HepG2 (cell line): ENCODE data around the gene SLC10A1. TPM values are rescaled to one million over a fixed set of nuclear protein-coding genes. Genes with fewer than 3 reads are reported as not detected.

Experiments used
- ATAC-seq: fragments of 200-7000 bp; cut with Tn5 transposase; 3 replicates; pipeline ENCODE4 v1.9.1; 2020; ENCODE audit warnings: mild to moderate bottlenecking, moderate library complexity
- BruUV-seq: library from RNA; stranded (reverse); fragments of 400-500 nt; replicated peaks from 2 replicates; lab custom pipeline; 2021; lab: Mats Ljungman, UMichigan
- CTCF ChIA-PET: fragments of 300-600 bp; formaldehyde crosslinking; extraction: SDS; loops from one replicate; lab custom pipeline; 2021; ENCODE audit warnings: low total read pairs, inconsistent platforms, low intra/inter-chr PET ratio; lab: Yijun Ruan, JAX
- POLR2A ChIA-PET: fragments of 350-600 bp; sonication (Branson Sonifier 250); formaldehyde crosslinking; loops from one replicate; lab custom pipeline; 2020; ENCODE audit warnings: antibody characterized with exemption, inconsistent platforms; lab: Yijun Ruan, JAX
- DNase-seq: peaks from one replicate; pipeline ENCODE4 v3.0.0-alpha.2; 2015; ENCODE audit warnings: low spot score
- FAIRE-seq: peaks from 3 replicates; lab custom pipeline; 2011; peaks lifted over from hg19 to GRCh38; lab: Jason Lieb, UNC
- H2AFZ ChIP-seq: one replicate; pipeline ENCODE4 v1.6.1; 2011; ENCODE audit warnings: low read length, inconsistent platforms
- H3K27ac ChIP-seq: fragments of 300-600 bp; 3 replicates; pipeline ENCODE4 v1.8.0; 2011; ENCODE audit warnings: mixed run types, mild to moderate bottlenecking, mixed read lengths, low read length, inconsistent platforms; ENCODE audit not compliant: insufficient read depth; ENCODE audit errors: extremely low read length
- H3K27me3 ChIP-seq, 2 experiments: fragments of 200-600 bp in 1 of 2; 2 replicates in 1 of 2; 3 replicates in 1 of 2; pipeline versions ENCODE4 v1.6.0 to v1.8.0; 2011; ENCODE audit warnings: low read length in 2 of 2, mild to moderate bottlenecking in 2 of 2, moderate library complexity in 2 of 2, inconsistent platforms in 1 of 2; ENCODE audit not compliant: insufficient read depth in 2 of 2, control insufficient read depth in 1 of 2
- H3K36me3 ChIP-seq, 2 experiments: fragments of 200-600 bp in 1 of 2; replicated peaks in 1 of 2; 2 replicates in 1 of 2; 3 replicates in 1 of 2; pipeline versions ENCODE4 v1.5.1 to v1.8.0; 2011; ENCODE audit warnings: low read length in 2 of 2, inconsistent platforms in 1 of 2; ENCODE audit not compliant: insufficient read depth in 2 of 2, control insufficient read depth in 1 of 2
- H3K4me1 ChIP-seq: 2 replicates; pipeline ENCODE4 v1.5.1; 2012; ENCODE audit warnings: low read length, inconsistent platforms; ENCODE audit not compliant: insufficient read depth
- H3K4me2 ChIP-seq: 2 replicates; pipeline ENCODE4 v1.6.0; 2011; ENCODE audit warnings: low read depth, low read length, inconsistent platforms
- H3K4me3 ChIP-seq, 3 experiments: fragments of 200-600 bp in 1 of 3; sonication (generic), shearing (Covaris generic) in 1 of 3; replicated peaks in 1 of 3; 2 replicates each; pipeline ENCODE4 v1.5.1; 2011 to 2016; ENCODE audit warnings: low read length in 3 of 3, inconsistent platforms in 2 of 3, low read depth in 2 of 3, mild to moderate bottlenecking in 2 of 3, control low read depth in 1 of 3, mixed read lengths in 1 of 3; ENCODE audit not compliant: insufficient read depth in 1 of 3
- H3K79me2 ChIP-seq: one replicate; pipeline ENCODE4 v1.6.1; 2011; ENCODE audit warnings: low read length, inconsistent platforms; ENCODE audit not compliant: insufficient read depth
- H3K9ac ChIP-seq: 2 replicates; pipeline ENCODE4 v1.6.0; 2011; ENCODE audit warnings: mild to moderate bottlenecking, low read depth, low read length, inconsistent platforms; ENCODE audit not compliant: insufficient read depth
- H3K9me3 ChIP-seq: 2 replicates; pipeline ENCODE4 v1.5.1; 2012; ENCODE audit warnings: mild to moderate bottlenecking, low read length
- H4K20me1 ChIP-seq: 2 replicates; pipeline ENCODE4 v1.6.0; 2011; ENCODE audit warnings: inconsistent platforms, mild to moderate bottlenecking, low read length, moderate library complexity; ENCODE audit not compliant: insufficient read depth
- CSRNP1 ChIP-seq: sonication (generic); formaldehyde crosslinking; IDR thresholded peaks from 2 replicates; pipeline ENCODE4 v1.8.1; 2023; ENCODE audit warnings: mild to moderate bottlenecking, missing genetic modification reagents
- FIP1L1 ChIP-seq: fragments of 200-400 bp; formaldehyde crosslinking; IDR thresholded peaks from 2 replicates; pipeline ENCODE4 v1.6.1; 2018; ENCODE audit warnings: low read depth, mild to moderate bottlenecking, low read length, moderate library complexity, borderline replicate concordance; ENCODE audit not compliant: insufficient read depth
- GATAD2A ChIP-seq: IDR thresholded peaks from 2 replicates; pipeline ENCODE4 v1.6.1; 2016
- HCFC1 ChIP-seq: fragments of 150-350 bp; IDR thresholded peaks from 2 replicates; pipeline ENCODE4 v1.6.1; 2014; ENCODE audit warnings: low read depth, low read length
- KLF11 ChIP-seq: IDR thresholded peaks from 2 replicates; pipeline ENCODE4 v1.6.1; 2016; ENCODE audit warnings: missing compliant biosample characterization
- MXD1 ChIP-seq: sonication (generic); formaldehyde crosslinking; IDR thresholded peaks from 2 replicates; pipeline ENCODE4 v1.4.0; 2020; ENCODE audit warnings: mild to moderate bottlenecking, missing genetic modification reagents
- NFAT5 ChIP-seq: sonication (generic); formaldehyde crosslinking; IDR thresholded peaks from 2 replicates; pipeline ENCODE4 v1.4.0; 2020; ENCODE audit warnings: missing genetic modification reagents
- NRL ChIP-seq: sonication (generic); formaldehyde crosslinking; IDR thresholded peaks from 2 replicates; pipeline ENCODE4 v1.5.0; 2020; ENCODE audit warnings: missing genetic modification reagents, mild to moderate bottlenecking, moderate library complexity, borderline replicate concordance
- PLRG1 ChIP-seq: fragments of 450-650 bp; conservative IDR thresholded peaks from 2 replicates; pipeline ENCODE4 v1.6.1; 2016
- SNAI1 ChIP-seq: sonication (generic); formaldehyde crosslinking; IDR thresholded peaks from 2 replicates; pipeline ENCODE4 v1.5.0; 2020; ENCODE audit warnings: mild to moderate bottlenecking, missing genetic modification reagents, borderline replicate concordance
- SRF ChIP-seq: IDR thresholded peaks from 2 replicates; pipeline ENCODE4 v1.6.1; 2011; ENCODE audit warnings: mild to moderate bottlenecking, low read depth, low read length, moderate library complexity
- TEAD2 ChIP-seq: sonication (generic); formaldehyde crosslinking; IDR thresholded peaks from 2 replicates; pipeline ENCODE4 v1.9.0; 2021; ENCODE audit warnings: missing genetic modification reagents
- ZBTB1 ChIP-seq: sonication (generic); formaldehyde crosslinking; IDR thresholded peaks from 2 replicates; pipeline ENCODE4 v1.4.0; 2020; ENCODE audit warnings: missing genetic modification reagents, borderline replicate concordance
- ZNF329 ChIP-seq: sonication (generic); formaldehyde crosslinking; IDR thresholded peaks from 2 replicates; pipeline ENCODE4 v1.9.0; 2021; ENCODE audit warnings: low read depth, mild to moderate bottlenecking, missing genetic modification reagents
- WGBS: methylation state at CpG from one replicate; pipeline ENCODE4 v1.1.6; 2017; ENCODE audit warnings: low lambda C conversion rate; 5-methylcytosine and 5-hydroxymethylcytosine counted together
- in situ Hi-C: cut with HindIII; loops from 2 replicates; pipeline ENCODE4 v1.10.0; 2017; ENCODE audit warnings: low pct_unique_long_range_greater_than_20kb; ENCODE audit not compliant: extremely low pct_ligation_motif_present
- intact Hi-C: fragments of 100-400 bp; cut with micrococcal nuclease; formaldehyde crosslinking; loops from one replicate; pipeline ENCODE4 v1.10.0; 2022; ENCODE audit not compliant: unreplicated experiment
- polyA plus RNA-seq, 8 experiments: library from polyadenylated mRNA; depleted of rRNA in 3 of 8; stranded (reverse) in 7 of 8; unstranded in 1 of 8; fragments of >200 nt; fragmentation: Illumina TruSeq in 4 of 8; extraction: Trizol in 4 of 8; gene quantifications; 2 replicates each; pipeline versions ENCODE4 v1.2.1 to v1.2.3, GENCODE V29; 2011 to 2016; ENCODE audit warnings: low read depth in 4 of 8, missing spikeins in 1 of 8, mixed read lengths in 1 of 8; ENCODE audit not compliant: insufficient read depth in 1 of 8
- total RNA-seq, 5 experiments: library from RNA; depleted of rRNA; stranded (reverse); fragments of >200 nt; fragmentation: Illumina TruSeq; extraction: Trizol; gene quantifications; 2 replicates each; pipeline ENCODE4 v1.2.3, GENCODE V29; 2016; ENCODE audit warnings: low read depth in 1 of 5
- TF ChIP-seq, protein P1 (sequence below): sonication (generic); formaldehyde crosslinking; conservative IDR thresholded peaks from 2 replicates; pipeline ENCODE4 v1.8.1; 2023; ENCODE audit warnings: missing genetic modification reagents
- TF ChIP-seq, protein P2 (sequence below): sonication (generic); formaldehyde crosslinking; IDR thresholded peaks from 2 replicates; pipeline ENCODE4 v1.5.0; 2020; ENCODE audit warnings: missing genetic modification reagents

The SLC10A1 gene
- total and polyA plus RNA-seq, 2 of the 13 experiments (the other 11 are each of a cell fraction or from before 2014, with no cell fraction given): 0.17 TPM; not detected in 1

GRCh38 chr14:69822456-69822855, 25.4 kb upstream of the SLC10A1 start:
- Histone ChIP-seq H3K9me3 (no peaks in the 10 kb centered on the region), H3K9ac (no peak overlapping the region), H3K4me3 (no peak overlapping the region), H2AFZ (no peak overlapping the region), H3K79me2 (no peaks in the 10 kb centered on the region), H4K20me1 (no peaks in the 10 kb centered on the region), H3K4me1 (peaks cover 12% of the 10 kb centered on the region), H3K27me3 (peaks cover 0 to 3% of the 10 kb centered on the region in 2 experiments; a peak in 1 of 5 replicates), H3K4me2 (no peak overlapping the region), H3K27ac (no peak overlapping the region), H3K36me3 (no peaks in the 10 kb centered on the region)
- CTCF ChIA-PET: no interaction called here
- WGBS: 39% methylated on average over 6 of the region's 6 CpGs
- BruUV-seq: no TSS peak
- FAIRE-seq (no peak), DNase-seq (no peak), ATAC-seq (no peak)
- POLR2A ChIA-PET: no interaction called here
- in situ Hi-C loops (no loop called here), intact Hi-C loops (no loop called here)
- no peak for TF ChIP-seq ZNF329 (CRISPR knock-in tag)
- TF ChIP-seq MXD1 (CRISPR knock-in tag): no peak
- no peak for TF ChIP-seq ZBTB1 (CRISPR knock-in tag)
- no peak for TF ChIP-seq KLF11 (CRISPR knock-in tag)
- no peak for TF ChIP-seq PLRG1
- no peak for TF ChIP-seq SNAI1 (CRISPR knock-in tag)
- TF ChIP-seq CSRNP1 (CRISPR knock-in tag): no peak
- no peak for TF ChIP-seq NRL
- no peak for TF ChIP-seq TEAD2 (CRISPR knock-in tag)
- TF ChIP-seq SRF: no peak
- TF ChIP-seq HCFC1: no peak
- no peak for TF ChIP-seq FIP1L1
- TF ChIP-seq, protein P1, sequence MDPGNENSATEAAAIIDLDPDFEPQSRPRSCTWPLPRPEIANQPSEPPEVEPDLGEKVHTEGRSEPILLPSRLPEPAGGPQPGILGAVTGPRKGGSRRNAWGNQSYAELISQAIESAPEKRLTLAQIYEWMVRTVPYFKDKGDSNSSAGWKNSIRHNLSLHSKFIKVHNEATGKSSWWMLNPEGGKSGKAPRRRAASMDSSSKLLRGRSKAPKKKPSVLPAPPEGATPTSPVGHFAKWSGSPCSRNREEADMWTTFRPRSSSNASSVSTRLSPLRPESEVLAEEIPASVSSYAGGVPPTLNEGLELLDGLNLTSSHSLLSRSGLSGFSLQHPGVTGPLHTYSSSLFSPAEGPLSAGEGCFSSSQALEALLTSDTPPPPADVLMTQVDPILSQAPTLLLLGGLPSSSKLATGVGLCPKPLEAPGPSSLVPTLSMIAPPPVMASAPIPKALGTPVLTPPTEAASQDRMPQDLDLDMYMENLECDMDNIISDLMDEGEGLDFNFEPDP (CRISPR knock-in tag): no peak
- TF ChIP-seq, protein P2, sequence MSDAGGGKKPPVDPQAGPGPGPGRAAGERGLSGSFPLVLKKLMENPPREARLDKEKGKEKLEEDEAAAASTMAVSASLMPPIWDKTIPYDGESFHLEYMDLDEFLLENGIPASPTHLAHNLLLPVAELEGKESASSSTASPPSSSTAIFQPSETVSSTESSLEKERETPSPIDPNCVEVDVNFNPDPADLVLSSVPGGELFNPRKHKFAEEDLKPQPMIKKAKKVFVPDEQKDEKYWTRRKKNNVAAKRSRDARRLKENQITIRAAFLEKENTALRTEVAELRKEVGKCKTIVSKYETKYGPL (CRISPR knock-in tag): no peak
- no peak for TF ChIP-seq GATAD2A (CRISPR knock-in tag)
- TF ChIP-seq NFAT5 (CRISPR knock-in tag): no peak
